Subcutaneous adipose tissue (tissue), 4 donors: ENCODE data around the gene CLDN10. TPM values are rescaled to one million over a fixed set of nuclear protein-coding genes. Genes with fewer than 3 reads are reported as not detected.

Source experiments
- CTCF ChIP-seq: fragments of 450-650 bp; IDR thresholded peaks from one replicate; pipeline ENCODE4 v1.5.1; 2016; ENCODE audit warnings: low read depth, mild to moderate bottlenecking, control low read depth, antibody characterized with exemption, moderate library complexity
- total RNA-seq, 4 donors: library from RNA; depleted of rRNA; stranded (reverse); fragments of >200 nt; gene quantifications; one replicate each; pipeline ENCODE4 v1.1.0, GENCODE V29; 2016

Gene CLDN10
- total RNA-seq, 4 donors from 2014 or later, result 0.75 TPM; not detected in 3

- TF ChIP-seq CTCF, result no peak
Observed at GRCh38 chr13:95544293-95544692, 8.2 kb upstream of the CLDN10 start.

- TF ChIP-seq CTCF, result no peak
Observed at GRCh38 chr13:95546919-95547318, 5.6 kb upstream of the CLDN10 start.

DNA sequence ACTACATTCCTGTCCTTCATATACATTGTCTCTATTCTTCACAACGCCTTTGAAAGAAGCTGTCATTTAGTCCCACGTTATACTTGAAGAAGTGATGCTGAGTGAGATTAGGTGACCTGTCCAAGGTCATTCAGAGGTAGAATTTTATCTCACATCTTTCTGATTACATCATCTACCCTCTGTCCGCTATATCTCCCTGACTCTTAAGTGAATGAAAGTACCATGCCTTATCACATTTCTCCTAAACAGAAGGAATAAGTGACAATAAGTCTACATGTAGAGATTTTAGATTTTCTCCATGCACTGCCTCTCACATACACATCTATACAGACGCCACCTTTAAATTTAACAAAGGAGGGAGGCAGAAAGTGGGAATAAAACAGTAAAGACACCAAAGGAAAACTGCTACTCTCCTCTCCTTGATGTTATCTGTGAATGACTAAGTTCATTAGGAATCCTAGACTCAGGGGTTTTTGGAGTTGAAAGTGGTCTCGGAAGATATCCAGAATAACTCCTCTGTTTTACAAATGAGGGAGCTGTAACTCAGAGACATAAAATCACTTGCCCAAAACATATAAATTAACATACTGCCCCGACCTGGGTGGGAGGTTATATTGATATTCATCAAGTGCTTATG is 4.9 kb upstream of the CLDN10 start:
- no peak for TF ChIP-seq CTCF

DNA sequence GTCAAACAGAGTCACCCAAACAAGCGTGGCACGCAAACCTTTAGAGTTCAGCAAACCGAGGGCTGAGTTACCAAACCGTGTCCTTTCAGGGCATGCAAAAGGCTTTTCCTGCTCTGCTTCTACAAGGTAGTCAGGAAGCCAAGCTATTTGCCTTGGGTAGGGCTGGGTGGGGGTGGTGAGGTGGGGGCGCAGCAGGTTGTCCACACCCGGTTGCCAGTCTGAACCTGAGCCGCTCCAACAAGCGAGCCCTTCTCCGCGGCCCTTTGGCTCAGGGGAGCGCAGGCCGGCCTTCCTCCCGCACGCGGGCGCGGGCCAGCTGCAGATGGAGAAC is 347 bp upstream of the CLDN10 start:
- no peak for TF ChIP-seq CTCF

DNA sequence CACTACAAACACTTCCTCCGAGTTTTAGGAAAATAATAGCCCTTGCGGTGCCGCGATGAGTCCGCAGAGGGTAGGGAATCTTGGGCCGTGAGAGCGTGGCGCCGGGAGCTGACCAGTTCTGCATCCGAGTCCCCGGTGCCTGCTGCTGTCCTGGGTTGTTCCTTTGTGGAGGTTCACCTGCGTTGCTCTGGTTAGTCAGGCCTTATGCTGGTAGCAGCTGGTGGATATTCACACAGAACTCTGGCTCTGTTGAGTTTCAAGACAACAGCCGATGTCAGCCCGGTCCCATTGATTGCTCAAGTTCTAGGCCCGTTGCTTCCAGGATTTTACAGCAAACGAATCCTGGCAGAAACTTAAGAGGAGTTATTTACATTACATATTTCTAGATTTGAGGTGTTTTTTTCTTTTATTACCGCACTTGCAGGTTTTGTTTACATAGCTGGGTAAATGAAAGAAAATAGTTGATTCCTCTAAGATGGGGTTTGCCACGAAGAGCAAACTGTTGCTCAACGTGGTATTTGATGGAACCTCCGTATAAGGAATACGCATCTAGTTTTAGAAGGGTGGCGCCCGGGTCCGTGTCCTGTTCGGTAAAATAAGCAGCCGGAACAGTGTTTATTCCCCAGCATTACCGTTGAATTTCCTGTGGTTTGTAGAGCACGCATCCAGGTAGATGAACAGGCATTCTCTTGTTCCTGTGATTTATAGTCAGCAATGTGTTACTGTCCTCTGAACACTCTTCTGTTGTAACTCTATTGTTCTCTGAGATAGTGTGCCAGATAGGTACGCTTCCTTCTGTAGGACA is 1.3 kb downstream of the CLDN10 start:
- no peak for TF ChIP-seq CTCF

GRCh38 chr13:95557013-95557412 is 4.5 kb downstream of the CLDN10 start:
- no peak for TF ChIP-seq CTCF

DNA sequence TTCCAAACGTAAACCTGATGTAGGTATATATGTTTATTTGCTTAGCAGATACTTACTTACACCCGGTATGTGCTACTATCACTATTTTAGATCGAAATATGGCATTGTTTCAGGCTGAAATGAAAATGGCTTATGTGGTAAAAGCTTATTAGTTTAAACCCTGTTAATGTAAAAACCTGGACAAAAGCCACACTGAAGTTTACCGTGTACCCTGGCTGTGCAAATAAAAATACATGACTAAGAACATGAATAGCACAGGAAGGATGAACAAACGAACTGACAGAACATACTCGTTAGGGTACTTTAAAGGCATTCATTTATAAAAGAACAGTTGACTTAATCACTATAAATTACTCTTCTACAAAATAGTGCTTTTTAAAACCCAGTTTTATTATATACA is 6.6 kb downstream of the CLDN10 start:
- no peak for TF ChIP-seq CTCF
